Activated T-cell treated with anti-CD3 and anti-CD28 coated beads, Interleukin-2, amount 50 U/mL, for 48 hours (primary cell): Measurements from ENCODE around the gene RIMS3.
A peak's percentile ranks its signal among the peaks of the same experiment; 100 is the strongest.

Source experiments
- DNase-seq, 2 experiments: peaks; one replicate each; pipeline ENCODE4 v3.0.0-alpha.2; 2020

The RIMS3 gene

GRCh38 chr1:40691538-40692428 lies 26.3 kb upstream of the RIMS3 start, which contains the start of gene NFYC:
Gene NFYC, plus strand, starts transcription at chr1:40691704. Its CDS starts 47,140 bp downstream, at chr1:40738844.
- DNase-seq, result peak; percentile 96 to 97

- DNase-seq, result no peak
Measured at GRCh38 chr1:40690771-40691537, 25.5 kb upstream of the RIMS3 start.

- DNase-seq, result no peak
Measured at GRCh38 chr1:40689737-40690136, 24.3 kb upstream of the RIMS3 start.

- DNase-seq, result no peak
Measured at GRCh38 chr1:40687661-40688060, 22.2 kb upstream of the RIMS3 start.

- DNase-seq, result no peak
Measured at GRCh38 chr1:40687059-40687458, 21.6 kb upstream of the RIMS3 start.

- no peak for DNase-seq
Measured at GRCh38 chr1:40684669-40685068, 19.2 kb upstream of the RIMS3 start.

GRCh38 chr1:40679165-40679953 lies 13.9 kb upstream of the RIMS3 start:
- DNase-seq, result no peak

- no peak for DNase-seq
Measured at GRCh38 chr1:40676501-40676900, 11.0 kb upstream of the RIMS3 start.

- no peak for DNase-seq
Measured at GRCh38 chr1:40673452-40673851, 8.0 kb upstream of the RIMS3 start.

GRCh38 chr1:40668769-40669525 lies 3.5 kb upstream of the RIMS3 start:
- DNase-seq, result peak; percentile 88 to 91

- DNase-seq, result no peak
Measured at GRCh38 chr1:40664791-40665190, 691 bp downstream of the RIMS3 start.

- DNase-seq, result no peak
Measured at GRCh38 chr1:40664167-40664537, 1.3 kb downstream of the RIMS3 start.

- DNase-seq, result no peak
Measured at GRCh38 chr1:40663324-40664166, 1.9 kb downstream of the RIMS3 start.

- peak; percentile 51 to 60 for DNase-seq
Measured at GRCh38 chr1:40662864-40663263, 2.6 kb downstream of the RIMS3 start.

- no peak for DNase-seq
Measured at GRCh38 chr1:40662151-40662550, 3.3 kb downstream of the RIMS3 start.

GRCh38 chr1:40661678-40662077 lies 3.8 kb downstream of the RIMS3 start:
- no peak for DNase-seq

GRCh38 chr1:40659649-40659947 lies 5.9 kb downstream of the RIMS3 start:
- no peak for DNase-seq

- DNase-seq, result no peak
Measured at GRCh38 chr1:40658751-40659648, 6.5 kb downstream of the RIMS3 start.

- no peak for DNase-seq
Measured at GRCh38 chr1:40657046-40657445, 8.4 kb downstream of the RIMS3 start.

GRCh38 chr1:40653851-40654537 lies 11.5 kb downstream of the RIMS3 start:
- no peak for DNase-seq
